Activated CD4-positive, alpha-beta T cell treated with anti-CD3 and anti-CD28 coated beads for 4 hours (primary cell): ENCODE measurements around the gene VCX3A.
"Not testable (repeated sequence)": the region's sequence is repeated elsewhere in the genome, so short reads cannot be mapped to it uniquely, and the experiment has no call there.

Experiments
- DNase-seq, 2 donors: peaks; one replicate each; pipeline ENCODE4 v3.0.0-alpha.2; 2020

The VCX3A gene

GRCh38 chrX:6535018-6535417, at the start of gene VCX3A:
Gene VCX3A (minus strand): TSS chrX:6535118. CDS start chrX:6534497, 621 bp downstream.
- DNase-seq, result not testable (repeated sequence)

- no peak for DNase-seq
These were observed 39.8 kb upstream of the VCX3A start for GRCh38 chrX:6574762-6575161.

GRCh38 chrX:6568031-6568430, 33.1 kb upstream of the VCX3A start:
- DNase-seq, result no peak

- no peak for DNase-seq
These were observed 24.1 kb upstream of the VCX3A start for GRCh38 chrX:6558979-6559378.

GRCh38 chrX:6557690-6558089, 22.8 kb upstream of the VCX3A start:
- DNase-seq, result no peak

- DNase-seq, result no peak
These were observed 16.1 kb upstream of the VCX3A start for GRCh38 chrX:6550999-6551398.

GRCh38 chrX:6545712-6546111, 10.8 kb upstream of the VCX3A start:
- DNase-seq, result no peak

- no peak for DNase-seq
These were observed 8.3 kb downstream of the VCX3A start for GRCh38 chrX:6526564-6527136.

- no peak for DNase-seq
These were observed 17.5 kb downstream of the VCX3A start for GRCh38 chrX:6517376-6517775.

- no peak for DNase-seq
These were observed 28.5 kb downstream of the VCX3A start for GRCh38 chrX:6506444-6506843.

- no peak for DNase-seq
These were observed 29.0 kb downstream of the VCX3A start for GRCh38 chrX:6505960-6506359.

- DNase-seq, result no peak
These were observed 34.2 kb downstream of the VCX3A start for GRCh38 chrX:6500719-6501118.

- DNase-seq, result no peak
These were observed 36.6 kb downstream of the VCX3A start for GRCh38 chrX:6498324-6498723.
